ENCODE data around the gene TMEM108. TPM values are rescaled to one million over a fixed set of nuclear protein-coding genes. Genes with fewer than 3 reads are reported as not detected.

The TMEM108 gene
- total RNA-seq, 6 experiments from 2014 or later = 0.10 to 0.20 TPM; not detected in 4

GRCh38 chr3:133211449-133211848 lies 173.3 kb downstream of the TMEM108 start:
- TF ChIP-seq CTCF (IDR thresholded peaks at IDR 0.05) (no peak), POLR2A (IDR thresholded peaks at IDR 0.05) (no peak)
- ATAC-seq (no peak), DNase-seq (no peak)
- intact Hi-C loops (cut with DNase I) = no loop called here
- H3K36me3 ChIP-seq = no peaks in the 10 kb centered on the region
- H3K27me3 ChIP-seq = no peaks in the 10 kb centered on the region
- 50% methylated on average over 2 of the region's 2 CpGs for WGBS (ENCODE audit: insufficient coverage, low coverage, low lambda C conversion rate, missing lambda C conversion rate)
- H3K4me1 ChIP-seq = no peaks in the 10 kb centered on the region
- H3K4me3 ChIP-seq = no peak overlapping the region
- H3K9me3 ChIP-seq = no peaks in the 10 kb centered on the region
- no peak overlapping the region for H3K27ac ChIP-seq

GRCh38 chr3:133211856-133212255 lies 173.7 kb downstream of the TMEM108 start:
- no peaks in the 10 kb centered on the region for H3K4me1 ChIP-seq
- ATAC-seq (no peak), DNase-seq (no peak)
- no peak overlapping the region for H3K4me3 ChIP-seq
- no peaks in the 10 kb centered on the region for H3K27me3 ChIP-seq
- H3K27ac ChIP-seq = no peak overlapping the region
- no peaks in the 10 kb centered on the region for H3K9me3 ChIP-seq
- H3K36me3 ChIP-seq = no peaks in the 10 kb centered on the region
- intact Hi-C loops (cut with DNase I) = no loop called here
- no peak for TF ChIP-seq POLR2A (IDR thresholded peaks at IDR 0.05)
- TF ChIP-seq CTCF (IDR thresholded peaks at IDR 0.05) = no peak

GRCh38 chr3:133213937-133214336 lies 175.7 kb downstream of the TMEM108 start:
- DNase-seq = no peak
- Histone ChIP-seq H3K9me3 (no peaks in the 10 kb centered on the region), H3K4me3 (no peak overlapping the region), H3K27me3 (no peaks in the 10 kb centered on the region), H3K4me1 (no peaks in the 10 kb centered on the region), H3K27ac (no peak overlapping the region), H3K36me3 (no peaks in the 10 kb centered on the region)
- intact Hi-C loops (cut with DNase I) = no loop called here
- WGBS (ENCODE audit: insufficient coverage, low coverage, low lambda C conversion rate, missing lambda C conversion rate) = 67% methylated on average over 2 of the region's 2 CpGs
- TF ChIP-seq CTCF (IDR thresholded peaks at IDR 0.05) = no peak
- TF ChIP-seq POLR2A (IDR thresholded peaks at IDR 0.05) = no peak
- no peak for ATAC-seq

- Histone ChIP-seq H3K27ac (no peak overlapping the region), H3K4me3 (no peak overlapping the region), H3K4me1 (no peaks in the 10 kb centered on the region), H3K27me3 (no peaks in the 10 kb centered on the region), H3K36me3 (no peaks in the 10 kb centered on the region), H3K9me3 (no peaks in the 10 kb centered on the region)
- ATAC-seq = no peak
- DNase-seq = no peak
- 44% methylated on average over 3 of the region's 3 CpGs for WGBS (ENCODE audit: insufficient coverage, low coverage, low lambda C conversion rate, missing lambda C conversion rate)
- TF ChIP-seq CTCF (IDR thresholded peaks at IDR 0.05) = no peak
- no peak for TF ChIP-seq POLR2A (IDR thresholded peaks at IDR 0.05)
- intact Hi-C loops (cut with DNase I) = no loop called here
These were observed 189.6 kb downstream of the TMEM108 start for GRCh38 chr3:133227813-133228212.

- no peak for TF ChIP-seq CTCF (IDR thresholded peaks at IDR 0.05)
- TF ChIP-seq POLR2A (IDR thresholded peaks at IDR 0.05) = no peak
- Histone ChIP-seq H3K4me1 (no peaks in the 10 kb centered on the region), H3K36me3 (no peaks in the 10 kb centered on the region), H3K27ac (no peak overlapping the region), H3K4me3 (no peak overlapping the region), H3K27me3 (no peaks in the 10 kb centered on the region), H3K9me3 (no peaks in the 10 kb centered on the region)
- intact Hi-C loops (cut with DNase I) = no loop called here
- 63% methylated on average over 4 of the region's 4 CpGs for WGBS (ENCODE audit: insufficient coverage, low coverage, low lambda C conversion rate, missing lambda C conversion rate)
- no peak for ATAC-seq
- DNase-seq = no peak
These were observed 192.0 kb downstream of the TMEM108 start for GRCh38 chr3:133230195-133230594.
